ENCODE data around the gene AKIRIN2.

The AKIRIN2 gene

GRCh38 chr6:87684895-87685654, 17.0 kb downstream of the AKIRIN2 start:
- no peak for DNase-seq

GRCh38 chr6:87683890-87684289, 18.1 kb downstream of the AKIRIN2 start:
- no peak for DNase-seq

- DNase-seq = no peak
These were observed 19.7 kb downstream of the AKIRIN2 start for GRCh38 chr6:87682310-87682709.

- DNase-seq = peak; percentile 12
These were observed 26.9 kb downstream of the AKIRIN2 start for GRCh38 chr6:87675004-87675681.

DNA sequence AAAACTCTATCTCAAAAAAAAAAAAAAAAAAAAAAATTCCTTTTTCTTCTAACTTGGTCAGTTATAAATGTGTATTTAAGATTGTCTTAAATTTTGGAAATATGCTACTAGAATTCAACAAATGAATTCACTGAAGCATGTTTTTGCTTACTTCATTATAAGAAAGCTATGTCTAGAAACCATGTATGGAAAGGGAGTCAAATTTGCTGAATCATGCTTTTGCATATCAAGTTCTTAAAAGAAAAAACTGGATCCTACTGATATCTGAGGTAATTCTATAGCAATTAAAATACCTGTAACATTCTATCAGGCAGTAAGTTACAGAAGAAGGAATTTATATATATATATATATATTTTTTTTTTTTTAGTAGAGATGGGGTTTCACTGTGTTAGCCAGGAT, 27.7 kb downstream of the AKIRIN2 start:
- DNase-seq = no peak

- no peak for DNase-seq
These were observed 28.8 kb downstream of the AKIRIN2 start for GRCh38 chr6:87673237-87673636.

DNA sequence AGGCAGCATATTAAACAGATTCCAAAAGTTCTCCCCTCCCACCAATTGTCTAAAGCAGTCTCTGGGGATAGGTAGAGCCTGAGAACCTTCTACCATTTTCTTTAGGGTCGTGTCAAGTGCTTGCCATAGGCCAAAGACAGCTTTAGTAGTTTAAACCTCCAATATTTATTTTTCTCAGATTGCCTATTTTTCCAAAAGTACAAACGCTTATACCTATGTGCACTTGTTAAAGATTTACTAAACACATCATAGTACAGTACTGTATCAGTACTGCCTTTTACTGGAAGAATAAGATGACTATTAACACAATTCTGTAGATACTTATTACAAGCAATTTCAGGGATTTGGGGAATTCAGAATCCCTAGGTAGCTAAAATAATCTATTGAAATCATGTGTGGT, 29.4 kb downstream of the AKIRIN2 start:
- DNase-seq = no peak

GRCh38 chr6:87671555-87672029, 30.4 kb downstream of the AKIRIN2 start:
- no peak for DNase-seq

DNA sequence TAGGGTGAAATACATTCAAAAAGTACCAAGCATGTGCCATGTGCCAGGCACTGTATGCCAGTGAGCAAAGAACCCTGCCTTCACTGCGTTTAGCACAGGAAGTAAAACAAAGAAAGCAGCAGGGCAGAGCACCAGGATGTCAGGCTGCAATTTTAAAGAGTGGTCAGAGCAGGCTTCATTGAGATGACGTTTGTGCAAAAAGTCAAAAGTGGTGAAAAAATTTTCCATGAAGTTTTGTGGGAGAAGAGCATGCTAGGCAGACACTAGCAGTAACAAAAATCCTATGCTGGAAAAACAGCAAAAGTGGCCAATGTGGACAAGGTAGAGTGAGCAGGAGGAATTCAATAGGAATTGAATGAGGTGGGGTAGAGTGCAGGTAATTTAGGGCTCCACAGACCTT, 31.3 kb downstream of the AKIRIN2 start:
- DNase-seq = no peak

DNA sequence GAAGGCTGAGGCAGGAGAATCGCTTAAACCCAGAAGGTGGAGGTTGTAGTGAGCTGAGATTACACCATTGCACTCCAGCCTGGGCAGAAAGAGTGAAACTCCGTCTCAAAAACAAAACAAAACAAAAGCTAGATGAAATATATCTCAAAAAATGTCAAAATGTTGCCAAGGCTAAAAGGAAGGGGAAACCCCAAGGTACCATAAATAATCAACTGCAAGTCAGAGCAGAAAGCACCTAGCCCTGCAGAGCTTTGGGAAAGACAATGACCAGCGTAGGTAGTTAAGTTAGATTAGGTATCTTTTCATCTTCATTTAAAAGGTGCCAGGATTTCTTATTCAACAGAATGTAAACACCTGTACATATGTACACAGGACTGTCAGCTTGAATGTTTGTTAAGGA, 33.0 kb downstream of the AKIRIN2 start:
- no peak for DNase-seq

GRCh38 chr6:87668013-87668412, 34.0 kb downstream of the AKIRIN2 start:
- no peak for DNase-seq

DNA sequence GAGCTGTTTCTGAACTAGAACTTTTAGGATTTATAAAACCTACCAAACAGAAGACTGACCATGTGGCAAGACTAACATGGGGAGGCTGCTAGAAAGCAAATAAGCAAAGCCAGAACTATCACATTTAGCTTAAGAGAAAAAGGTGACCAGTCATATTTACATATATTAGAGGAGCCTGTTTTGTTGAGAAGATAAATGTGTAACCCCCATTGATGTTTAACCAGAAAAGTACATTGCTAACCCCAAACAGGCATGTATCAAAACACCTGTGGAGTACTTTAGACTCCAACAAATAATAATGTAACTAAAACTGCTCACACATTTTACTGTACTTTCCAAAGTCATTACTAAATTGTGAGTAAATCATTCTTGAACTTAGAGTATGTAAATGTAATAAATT, 35.0 kb downstream of the AKIRIN2 start:
- no peak for DNase-seq

DNA sequence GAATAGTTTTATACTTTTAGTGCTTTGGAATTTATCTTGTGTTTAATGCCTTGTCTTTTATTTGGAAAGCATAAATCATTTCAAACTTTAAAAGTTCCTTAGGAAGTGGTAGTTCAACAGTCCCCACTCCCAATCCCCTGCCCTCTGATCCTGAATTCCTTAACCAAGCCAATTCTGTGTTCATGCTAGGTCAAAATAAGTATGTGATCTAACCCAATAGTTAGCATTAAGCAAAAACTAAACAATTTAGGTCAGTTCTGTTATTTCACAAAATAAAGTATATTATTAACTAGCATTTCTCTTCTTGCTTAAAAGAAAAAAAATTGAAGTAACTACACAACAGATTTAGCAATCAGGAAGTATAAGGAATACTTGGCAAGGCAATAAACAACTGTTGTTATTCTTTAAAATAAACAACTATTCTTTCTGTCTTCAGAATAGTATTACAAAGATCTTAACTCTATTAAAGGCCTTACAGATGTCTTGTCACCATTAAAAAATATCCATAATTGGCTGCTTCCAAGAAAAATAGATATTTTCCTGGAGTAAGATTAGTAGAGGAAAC, 37.0 kb downstream of the AKIRIN2 start:
- no peak for DNase-seq

- no peak for DNase-seq
These were observed 38.6 kb downstream of the AKIRIN2 start for GRCh38 chr6:87663434-87663833.

DNA sequence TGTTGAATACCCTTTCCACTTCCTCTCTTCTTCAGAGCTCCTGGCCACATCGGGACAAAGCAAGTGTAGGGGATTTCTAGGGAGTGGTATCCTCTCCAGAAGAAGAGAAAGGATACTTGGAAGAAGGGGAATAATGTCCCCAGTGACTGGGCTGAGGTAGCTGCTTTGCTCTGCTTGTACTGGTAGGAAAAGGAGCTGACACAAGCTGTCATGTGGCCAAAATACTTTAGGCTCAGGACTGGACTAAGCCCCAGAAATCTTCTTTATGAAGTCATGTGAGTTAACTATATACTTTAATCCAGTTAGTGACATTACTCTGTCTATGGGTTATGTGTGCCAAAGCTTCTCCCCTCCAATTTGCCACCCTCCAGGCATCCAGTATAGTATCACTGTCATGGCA, 40.5 kb downstream of the AKIRIN2 start:
- DNase-seq = no peak

DNA sequence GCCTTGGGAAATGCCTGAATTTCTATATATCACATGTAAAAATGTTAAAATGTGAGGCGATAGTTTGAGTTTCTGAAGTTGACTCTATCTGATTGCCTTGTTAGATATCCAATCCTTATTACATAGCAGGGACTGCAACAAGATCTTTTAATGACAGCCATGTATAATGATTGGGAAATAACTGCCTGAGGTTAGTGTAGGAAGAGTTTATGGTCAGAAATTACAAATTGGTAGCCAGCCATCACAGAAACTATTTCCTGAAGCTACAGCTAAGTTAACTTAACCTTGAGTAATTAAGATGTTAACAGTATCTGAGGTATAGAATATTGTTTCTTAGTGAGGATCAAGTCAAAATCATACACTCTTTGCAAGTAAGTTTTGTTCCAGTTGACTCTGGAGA, 41.0 kb downstream of the AKIRIN2 start:
- DNase-seq = no peak

DNA sequence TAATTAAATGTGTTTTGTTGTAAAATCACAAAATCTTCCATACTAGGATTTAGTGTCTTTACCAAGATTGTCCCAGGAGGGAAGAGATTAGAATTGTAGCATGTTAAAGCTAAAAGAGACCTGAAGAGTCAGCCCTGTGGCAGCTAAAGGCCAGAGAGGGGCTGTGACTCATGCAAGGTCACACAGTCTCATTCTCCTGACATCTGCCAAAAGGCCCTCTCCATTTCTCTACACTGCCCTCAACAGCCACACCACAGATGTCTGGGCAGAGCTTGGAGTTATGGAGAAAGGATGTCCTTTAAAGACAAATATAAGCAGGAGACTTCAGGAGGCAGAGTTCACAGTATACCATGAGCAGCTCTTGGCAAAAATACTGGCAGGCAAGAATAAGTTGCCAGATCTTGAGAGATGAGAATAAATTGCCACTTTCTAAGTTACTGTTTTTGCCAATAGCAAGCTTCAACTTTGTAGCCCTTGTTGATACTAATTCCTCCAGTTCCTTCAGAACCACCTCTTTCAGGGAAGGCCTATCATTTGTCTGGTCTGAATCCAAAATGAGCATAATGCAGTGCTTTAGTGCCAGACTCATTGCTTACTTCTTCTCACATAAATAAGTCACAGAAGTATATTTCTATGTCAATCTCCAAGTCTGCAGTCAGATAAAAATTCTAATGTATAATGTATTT, 41.7 kb downstream of the AKIRIN2 start:
- no peak for DNase-seq

DNA sequence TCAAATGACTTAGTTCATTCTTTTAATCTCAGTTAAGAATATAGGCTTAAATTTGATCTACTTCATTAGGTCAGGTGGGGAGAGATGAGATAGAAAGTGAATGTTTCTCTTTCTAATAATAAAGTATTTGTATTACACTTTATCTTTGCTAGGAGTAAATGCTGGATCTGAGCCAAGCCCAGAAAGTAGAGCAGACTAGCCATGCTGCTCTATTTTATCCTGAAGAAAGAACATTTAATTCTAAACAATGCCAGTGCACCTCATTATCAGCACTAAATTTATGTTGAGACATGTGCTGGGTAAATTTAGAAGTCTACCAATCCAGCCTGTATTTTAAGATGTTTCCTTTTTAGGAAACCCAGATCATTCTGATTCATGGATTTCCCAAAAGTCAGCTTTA, 43.5 kb downstream of the AKIRIN2 start:
- no peak for DNase-seq

DNA sequence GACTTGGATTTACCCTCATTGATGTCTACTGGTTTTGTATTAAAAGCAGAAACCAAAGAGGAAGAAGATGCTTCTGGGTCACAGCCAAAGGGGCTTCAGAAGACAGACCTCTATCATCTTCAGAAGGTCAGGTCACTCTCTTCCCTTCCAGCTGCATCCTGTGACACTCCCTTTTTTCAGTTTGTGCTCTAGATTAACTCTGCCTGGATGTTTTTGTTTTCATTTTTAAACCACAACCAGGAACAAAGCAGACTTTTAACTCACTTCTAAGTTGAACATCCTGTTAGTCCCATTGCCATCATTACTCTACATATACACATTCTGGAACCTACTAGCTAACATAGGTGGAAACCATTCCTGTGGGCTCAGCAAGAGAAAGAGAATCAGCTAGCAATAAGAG, 45.2 kb downstream of the AKIRIN2 start:
- DNase-seq = no peak

GRCh38 chr6:87655824-87656223, 46.2 kb downstream of the AKIRIN2 start:
- DNase-seq = no peak

- no peak for DNase-seq
These were observed 47.1 kb downstream of the AKIRIN2 start for GRCh38 chr6:87654875-87655454.

DNA sequence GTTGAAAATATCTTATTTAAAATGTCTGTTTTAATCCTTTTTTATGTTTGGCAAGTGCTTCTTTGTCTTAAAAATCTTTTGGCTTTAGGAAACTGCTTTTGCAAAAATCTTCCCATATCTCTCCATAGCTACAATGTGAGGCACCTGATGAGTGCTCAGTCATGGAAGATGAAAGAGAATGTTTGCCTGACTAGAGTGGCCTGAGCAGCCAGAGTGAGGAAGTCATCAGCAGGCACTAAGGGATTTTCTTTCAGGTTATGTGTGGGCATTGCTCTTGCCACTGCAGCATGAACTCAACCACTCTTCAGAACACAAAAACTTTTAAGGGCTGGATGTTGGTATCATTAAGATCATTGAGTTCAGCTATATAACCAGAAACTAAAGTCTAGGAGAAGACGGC, 47.9 kb downstream of the AKIRIN2 start:
- DNase-seq = no peak
